HUDEP-2 (cell line): Measurements from ENCODE around the gene ERVFRD-1.

Source experiments
- DNase-seq, 76 experiments: peaks; one replicate each; lab custom pipeline; 2025; ENCODE audit not compliant: unreplicated experiment in 76 of 76; lab: John Stamatoyannopoulos, UW

ERVFRD-1 gene, protein sequence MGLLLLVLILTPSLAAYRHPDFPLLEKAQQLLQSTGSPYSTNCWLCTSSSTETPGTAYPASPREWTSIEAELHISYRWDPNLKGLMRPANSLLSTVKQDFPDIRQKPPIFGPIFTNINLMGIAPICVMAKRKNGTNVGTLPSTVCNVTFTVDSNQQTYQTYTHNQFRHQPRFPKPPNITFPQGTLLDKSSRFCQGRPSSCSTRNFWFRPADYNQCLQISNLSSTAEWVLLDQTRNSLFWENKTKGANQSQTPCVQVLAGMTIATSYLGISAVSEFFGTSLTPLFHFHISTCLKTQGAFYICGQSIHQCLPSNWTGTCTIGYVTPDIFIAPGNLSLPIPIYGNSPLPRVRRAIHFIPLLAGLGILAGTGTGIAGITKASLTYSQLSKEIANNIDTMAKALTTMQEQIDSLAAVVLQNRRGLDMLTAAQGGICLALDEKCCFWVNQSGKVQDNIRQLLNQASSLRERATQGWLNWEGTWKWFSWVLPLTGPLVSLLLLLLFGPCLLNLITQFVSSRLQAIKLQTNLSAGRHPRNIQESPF

GRCh38 chr6:11110921-11111768 is at the start of gene ERVFRD-1:
Gene ERVFRD-1, minus strand, starts transcription at chr6:11111725. Its CDS starts 6,415 bp downstream, at chr6:11105310.
- no peak for DNase-seq

DNA sequence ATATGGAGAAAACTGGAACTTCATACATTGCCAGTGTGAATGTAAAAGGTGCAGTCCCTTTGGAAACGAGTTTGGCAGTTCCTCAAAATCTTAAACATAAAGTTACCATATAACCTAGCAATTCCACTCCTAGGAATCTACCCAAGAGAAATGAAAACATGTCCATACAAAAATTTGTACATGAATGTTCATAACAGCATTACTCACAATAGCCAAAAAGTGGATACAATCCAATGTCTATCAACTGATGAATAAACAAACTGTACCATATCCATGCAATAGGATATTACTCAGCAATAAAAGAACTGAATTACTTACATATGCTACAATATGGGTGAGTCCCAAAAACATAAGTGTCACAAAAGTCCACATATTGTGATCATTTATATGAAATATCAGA is 48.7 kb upstream of the ERVFRD-1 start:
- DNase-seq: no peak

DNA sequence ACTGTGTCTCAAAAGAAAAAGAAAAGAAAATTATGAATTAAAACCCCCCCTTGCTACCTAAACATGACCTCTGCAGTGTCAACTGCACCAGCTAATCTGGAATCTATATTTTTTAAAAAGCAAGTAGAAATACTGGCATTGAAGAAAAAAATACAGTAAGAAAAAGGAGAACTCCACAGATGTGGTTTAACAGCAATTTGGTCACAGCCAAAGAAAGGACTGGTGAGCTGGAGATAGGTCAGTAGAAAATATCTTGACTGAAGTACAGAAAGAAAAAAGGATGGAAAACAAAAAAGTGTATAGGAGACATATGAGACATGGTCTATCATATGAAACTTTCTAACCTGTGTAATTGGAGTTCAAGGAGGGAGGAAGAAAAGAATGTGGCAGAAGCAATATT is 44.1 kb upstream of the ERVFRD-1 start:
- no peak for DNase-seq

GRCh38 chr6:11153447-11153846 is 41.9 kb upstream of the ERVFRD-1 start:
- DNase-seq: no peak

GRCh38 chr6:11152581-11152980 is 41.1 kb upstream of the ERVFRD-1 start:
- DNase-seq: no peak

- no peak for DNase-seq
Observed at GRCh38 chr6:11151488-11151887, 40.0 kb upstream of the ERVFRD-1 start.

DNA sequence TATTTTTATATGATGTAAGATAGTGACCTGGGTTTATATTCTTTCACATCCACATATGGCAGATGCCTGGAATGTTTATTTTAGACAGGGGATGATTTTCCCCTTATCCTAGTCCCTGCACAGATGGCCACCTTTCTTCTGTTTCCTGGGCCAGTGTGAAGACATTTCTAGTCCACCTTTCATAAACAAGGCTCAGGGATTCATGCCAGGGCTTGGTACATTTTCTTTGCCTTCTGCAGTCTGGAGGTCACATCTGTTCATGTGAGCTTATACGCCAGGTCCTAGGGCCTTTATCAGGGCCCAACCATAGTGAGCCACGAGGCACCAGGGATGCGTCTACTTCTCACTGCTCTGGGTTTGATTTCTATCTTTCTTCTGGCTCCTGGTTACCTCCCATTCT is 38.0 kb upstream of the ERVFRD-1 start:
- no peak for DNase-seq

- no peak for DNase-seq
Observed at GRCh38 chr6:11146117-11146826, 34.7 kb upstream of the ERVFRD-1 start.

DNA sequence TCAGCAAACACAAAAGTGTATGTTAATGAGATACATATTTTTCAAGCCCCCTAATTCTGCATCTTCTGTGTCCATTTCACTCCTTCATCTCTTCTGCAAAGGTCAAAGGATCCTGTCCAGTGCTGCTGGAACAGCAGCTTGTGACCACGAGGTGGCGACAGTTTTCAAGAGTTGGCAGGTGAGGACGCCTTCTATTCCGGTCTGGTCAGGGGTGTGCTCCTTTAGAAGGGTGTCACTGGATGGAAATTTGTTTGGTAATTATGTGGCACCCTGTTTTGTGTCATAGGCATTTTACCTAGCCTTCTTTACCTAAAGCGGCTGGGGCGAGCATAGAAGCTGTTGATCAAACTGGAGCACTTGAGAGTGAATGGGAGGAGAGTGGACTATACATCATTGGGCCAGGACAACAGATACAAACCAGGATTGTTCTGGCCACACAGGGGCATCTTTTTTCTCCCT is 32.9 kb upstream of the ERVFRD-1 start:
- DNase-seq: peak in 60 of 76 experiments; percentile 11 to 78 (median 45)

DNA sequence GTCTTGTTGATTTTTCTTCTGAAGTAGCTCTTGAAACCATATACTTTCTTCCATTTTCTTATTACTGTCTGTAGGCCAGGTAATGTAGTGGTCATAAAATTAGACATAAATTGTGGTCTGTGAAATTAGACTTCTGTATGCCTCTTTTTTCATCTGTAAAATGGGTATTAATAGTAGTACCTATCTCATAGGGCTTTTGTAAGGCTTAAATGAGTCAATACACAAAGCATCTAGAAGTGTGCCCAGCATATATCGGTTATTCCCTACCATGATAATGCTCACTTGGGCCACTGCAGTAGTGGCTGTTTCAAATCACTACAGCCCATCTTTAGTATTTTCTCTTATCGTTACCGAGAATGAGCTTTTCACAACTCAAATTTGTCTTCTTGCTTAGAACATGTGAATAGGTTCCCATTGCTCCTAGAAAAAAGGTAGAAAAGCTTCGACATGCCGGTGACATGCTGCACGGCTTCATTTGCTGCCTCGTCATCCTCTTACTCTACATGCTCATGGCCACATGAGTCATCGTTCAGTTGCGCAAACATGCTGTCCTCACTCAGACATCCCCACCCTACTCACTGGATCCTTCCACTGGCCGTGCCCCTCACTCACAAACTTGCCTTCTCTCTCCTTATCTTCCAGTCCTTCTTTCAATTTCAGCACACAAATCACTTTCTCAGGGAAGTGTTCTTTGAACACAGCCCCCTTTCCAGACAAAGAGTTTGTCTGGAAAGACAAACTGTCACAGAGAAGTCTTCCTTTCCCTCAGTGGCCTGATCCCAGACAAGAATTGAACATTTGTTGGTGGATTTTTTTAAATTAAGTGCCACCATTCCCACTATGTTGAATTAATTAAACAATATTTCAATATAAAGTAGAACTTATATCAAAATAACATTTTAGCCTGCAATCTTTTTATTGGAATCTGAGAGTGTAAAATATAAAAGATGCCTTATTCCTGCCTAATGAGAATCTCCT is 32.2 kb upstream of the ERVFRD-1 start:
- DNase-seq: peak in 5 of 76 experiments; percentile 7 to 31 (median 16)

GRCh38 chr6:11142296-11143027 is 30.9 kb upstream of the ERVFRD-1 start:
- no peak for DNase-seq

GRCh38 chr6:11141295-11141694 is 29.8 kb upstream of the ERVFRD-1 start:
- no peak for DNase-seq

GRCh38 chr6:11140056-11140455 is 28.5 kb upstream of the ERVFRD-1 start:
- no peak for DNase-seq

GRCh38 chr6:11139051-11139960 is 27.8 kb upstream of the ERVFRD-1 start:
- peak in 2 of 76 experiments; percentile 10 to 12 for DNase-seq

DNA sequence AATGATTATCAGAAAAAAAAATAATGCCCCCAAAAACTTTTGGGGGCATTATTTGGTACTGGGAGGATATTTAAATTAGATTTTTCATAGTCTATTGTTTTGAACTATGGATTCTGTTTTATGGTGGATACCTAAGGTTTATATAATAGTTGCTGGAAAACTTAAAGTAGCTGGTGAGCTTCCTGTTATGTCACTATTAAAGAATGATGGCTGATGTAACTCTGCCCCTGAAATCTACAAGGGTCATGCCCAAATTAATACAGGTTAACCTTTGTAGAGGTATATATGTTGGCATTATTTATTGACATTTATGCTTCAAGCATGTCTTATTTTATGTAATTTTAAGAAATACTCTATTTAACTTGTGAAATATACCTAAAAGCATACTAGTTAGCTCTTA is 25.3 kb upstream of the ERVFRD-1 start:
- no peak for DNase-seq

DNA sequence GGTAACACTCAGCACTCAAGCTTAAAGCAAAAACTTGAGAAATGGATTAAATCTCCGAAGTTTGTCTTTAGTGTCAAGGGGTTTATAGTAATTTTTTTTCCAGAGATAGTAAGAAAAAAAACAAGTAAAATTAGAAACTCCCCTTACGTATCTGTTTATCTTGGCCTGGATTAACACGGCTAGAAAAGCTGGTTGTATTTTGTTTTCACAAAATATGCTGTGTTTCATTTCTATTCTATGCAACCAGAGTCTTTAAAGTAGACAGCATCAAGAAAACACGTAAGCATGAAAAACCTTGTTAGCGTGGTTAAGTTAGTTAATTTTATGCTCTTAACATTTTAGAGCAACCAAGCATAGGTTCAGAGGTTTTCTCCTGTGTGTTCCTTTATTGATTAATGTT is 21.8 kb upstream of the ERVFRD-1 start:
- DNase-seq: no peak

GRCh38 chr6:11132194-11132888 is 20.8 kb upstream of the ERVFRD-1 start:
- no peak for DNase-seq
